HEK293 (cell line): Measurements from ENCODE around the gene PIK3R1.

Experiments used
- CTCF ChIA-PET: fragments of 350-600 bp; formaldehyde crosslinking; extraction: SDS; loops from one replicate; lab custom pipeline; 2021; ENCODE audit warnings: antibody characterized with exemption; lab: Yijun Ruan, JAX
- POLR2A ChIA-PET: fragments of 300-600 bp; formaldehyde crosslinking; extraction: SDS; loops from one replicate; lab custom pipeline; 2020; ENCODE audit warnings: antibody characterized with exemption, inconsistent platforms; lab: Yijun Ruan, JAX
- H3K27ac ChIP-seq: fragments of 200-500 bp; sonication (Bioruptor generic); 2 replicates; pipeline ENCODE4 v1.5.1; 2014; ENCODE audit warnings: low read depth, low read length, control low read depth, inconsistent platforms; ENCODE audit errors: extremely low read depth
- H3K36me3 ChIP-seq, 2 experiments: fragments of 200-500 bp in 1 of 2; sonication (Bioruptor generic) in 1 of 2; 1 replicate in 1 of 2; 2 replicates in 1 of 2; pipeline ENCODE4 v1.5.1; 2014 to 2017; ENCODE audit warnings: inconsistent platforms in 2 of 2, low read length in 2 of 2; ENCODE audit not compliant: control insufficient read depth in 2 of 2, insufficient read depth in 1 of 2
- H3K4me1 ChIP-seq: fragments of 200-500 bp; sonication (Bioruptor generic); 2 replicates; pipeline ENCODE4 v1.5.1; 2014; ENCODE audit warnings: mild to moderate bottlenecking, low read length, inconsistent platforms; ENCODE audit not compliant: control insufficient read depth, insufficient read depth
- H3K4me3 ChIP-seq: 2 replicates; pipeline ENCODE4 v1.5.1; 2011; ENCODE audit warnings: low read depth, mild to moderate bottlenecking, control low read depth, low read length, moderate library complexity
- H3K9me3 ChIP-seq: fragments of 200-500 bp; sonication (Bioruptor generic); 2 replicates; pipeline ENCODE4 v1.5.1; 2014; ENCODE audit warnings: low read depth, low read length, inconsistent platforms; ENCODE audit not compliant: control insufficient read depth, insufficient read depth
- CTCF ChIP-seq: fragments of 450-650 bp; formaldehyde crosslinking; IDR thresholded peaks from 2 replicates; pipeline ENCODE4 v1.5.1; 2016; ENCODE audit warnings: missing biosample characterization, missing genetic modification characterization
- MEIS1 ChIP-seq: sonication (generic); formaldehyde crosslinking; IDR thresholded peaks from 2 replicates; pipeline ENCODE4 v1.8.1; 2022; ENCODE audit warnings: missing genetic modification reagents, mild to moderate bottlenecking, borderline replicate concordance
- PRDM1 ChIP-seq: fragments of 450-650 bp; formaldehyde crosslinking; IDR thresholded peaks from 2 replicates; pipeline ENCODE4; 2016; ENCODE audit warnings: missing biosample characterization, missing genetic modification characterization
- TSHZ1 ChIP-seq: fragments of 450-650 bp; formaldehyde crosslinking; IDR thresholded peaks from 2 replicates; pipeline ENCODE4 v1.5.1; 2016; ENCODE audit warnings: missing biosample characterization, missing genetic modification characterization, borderline replicate concordance
- YY1 ChIP-seq: fragments of 450-650 bp; formaldehyde crosslinking; IDR thresholded peaks from 2 replicates; pipeline ENCODE4 v1.5.1; 2018; ENCODE audit warnings: missing biosample characterization, missing genetic modification characterization
- ZBTB20 ChIP-seq: fragments of 450-650 bp; formaldehyde crosslinking; IDR thresholded peaks from 2 replicates; pipeline ENCODE4 v1.5.1; 2016; ENCODE audit warnings: missing biosample characterization, missing genetic modification characterization
- ZFP69B ChIP-seq: fragments of 450-650 bp; formaldehyde crosslinking; IDR thresholded peaks from 2 replicates; pipeline ENCODE4 v1.5.1; 2016; ENCODE audit warnings: missing biosample characterization, missing genetic modification characterization
- ZNF148 ChIP-seq: fragments of 450-650 bp; formaldehyde crosslinking; IDR thresholded peaks from 2 replicates; pipeline ENCODE4 v1.5.0; 2017; ENCODE audit warnings: missing biosample characterization, missing genetic modification characterization, borderline replicate concordance
- ZNF169 ChIP-seq: fragments of 450-650 bp; formaldehyde crosslinking; IDR thresholded peaks from 2 replicates; pipeline ENCODE4 v1.5.1; 2016; ENCODE audit warnings: missing biosample characterization, missing genetic modification characterization
- ZNF221 ChIP-seq: fragments of 450-650 bp; formaldehyde crosslinking; IDR thresholded peaks from 2 replicates; pipeline ENCODE4 v1.5.1; 2017; ENCODE audit warnings: missing biosample characterization, missing genetic modification characterization, borderline replicate concordance
- ZNF239 ChIP-seq: fragments of 450-650 bp; formaldehyde crosslinking; IDR thresholded peaks from 2 replicates; pipeline ENCODE4 v1.5.1; 2016; ENCODE audit warnings: missing biosample characterization, missing genetic modification characterization
- ZNF324 ChIP-seq: fragments of 450-650 bp; formaldehyde crosslinking; IDR thresholded peaks from 2 replicates; pipeline ENCODE4 v1.5.1; 2016; ENCODE audit warnings: missing biosample characterization, missing genetic modification characterization
- ZNF354C ChIP-seq: fragments of 450-650 bp; formaldehyde crosslinking; IDR thresholded peaks from 2 replicates; pipeline ENCODE4 v1.5.1; 2016; ENCODE audit warnings: missing biosample characterization, missing genetic modification characterization, low read depth, borderline replicate concordance
- ZNF548 ChIP-seq: fragments of 450-650 bp; formaldehyde crosslinking; IDR thresholded peaks from 2 replicates; pipeline ENCODE4 v1.5.1; 2016; ENCODE audit warnings: missing biosample characterization, missing genetic modification characterization
- ZNF549 ChIP-seq: fragments of 450-650 bp; IDR thresholded peaks from 2 replicates; pipeline ENCODE4 v1.5.1; 2018; ENCODE audit warnings: missing biosample characterization, missing genetic modification characterization, mild to moderate bottlenecking, inconsistent platforms, moderate library complexity
- ZNF555 ChIP-seq: fragments of 450-650 bp; formaldehyde crosslinking; conservative IDR thresholded peaks from 2 replicates; pipeline ENCODE4 v1.5.1; 2017; ENCODE audit warnings: missing biosample characterization, mild to moderate bottlenecking, missing genetic modification characterization, inconsistent platforms
- ZNF623 ChIP-seq: fragments of 450-650 bp; formaldehyde crosslinking; IDR thresholded peaks from 2 replicates; pipeline ENCODE4 v1.5.1; 2016; ENCODE audit warnings: missing biosample characterization, missing genetic modification characterization
- ZNF629 ChIP-seq: fragments of 450-650 bp; formaldehyde crosslinking; IDR thresholded peaks from 2 replicates; pipeline ENCODE4 v1.5.1; 2017; ENCODE audit warnings: missing biosample characterization, missing genetic modification characterization
- ZNF747 ChIP-seq: fragments of 450-650 bp; formaldehyde crosslinking; IDR thresholded peaks from 2 replicates; pipeline ENCODE4 v1.5.1; 2016; ENCODE audit warnings: missing biosample characterization, missing genetic modification characterization
- ZNF776 ChIP-seq: fragments of 450-650 bp; formaldehyde crosslinking; IDR thresholded peaks from 2 replicates; pipeline ENCODE4 v1.5.0; 2017; ENCODE audit warnings: missing biosample characterization, missing genetic modification characterization, borderline replicate concordance
- ZXDB ChIP-seq: fragments of 450-650 bp; formaldehyde crosslinking; IDR thresholded peaks from 2 replicates; pipeline ENCODE4 v1.5.1; 2016; ENCODE audit warnings: missing biosample characterization, missing genetic modification characterization

Gene PIK3R1

GRCh38 chr5:68316469-68316868, 100.9 kb downstream of the PIK3R1 start:
- Histone ChIP-seq H3K4me3 (no peak overlapping the region), H3K4me1 (no peaks in the 10 kb centered on the region), H3K9me3 (no peaks in the 10 kb centered on the region), H3K36me3 (no peaks in the 10 kb centered on the region), H3K27ac (no peak overlapping the region)
- CTCF ChIA-PET, result interaction anchor here (1.2 kb wide), 1 partner anchor 30 kb away, joined by 3 read pairs; no protein-coding TSS in a partner anchor
- TF ChIP-seq ZXDB (no peak), ZNF148 (tag by site-specific recombination) (no peak), MEIS1 (CRISPR knock-in tag) (no peak), ZNF549 (no peak), ZFP69B (tag by site-specific recombination) (no peak), ZNF548 (tag by site-specific recombination) (no peak), ZNF629 (tag by site-specific recombination) (no peak), ZNF221 (tag by site-specific recombination) (no peak), TSHZ1 (tag by site-specific recombination) (no peak), ZNF169 (tag by site-specific recombination) (no peak), ZNF354C (tag by site-specific recombination) (no peak), ZNF555 (no peak), ZNF623 (tag by site-specific recombination) (no peak), ZNF776 (tag by site-specific recombination) (no peak), YY1 (tag by site-specific recombination) (no peak), CTCF (no peak), ZNF324 (tag by site-specific recombination) (no peak), ZNF747 (tag by site-specific recombination) (no peak), ZNF239 (tag by site-specific recombination) (no peak), ZBTB20 (tag by site-specific recombination) (no peak)
- POLR2A ChIA-PET, result no interaction called here

GRCh38 chr5:68317646-68318045, 102.1 kb downstream of the PIK3R1 start:
- ChIA-PET POLR2A (no interaction called here), CTCF (interaction anchor here (0.6 kb wide), 1 partner anchor 9 kb away, joined by 3 read pairs; no protein-coding TSS in a partner anchor)
- H3K36me3 ChIP-seq, result no peaks in the 10 kb centered on the region
- TF ChIP-seq PRDM1 (tag by site-specific recombination), result no peak
- no peak overlapping the region for H3K27ac ChIP-seq
- no peaks in the 10 kb centered on the region for H3K9me3 ChIP-seq
- H3K4me1 ChIP-seq, result no peaks in the 10 kb centered on the region
- H3K4me3 ChIP-seq, result no peak overlapping the region
